Measurements from ENCODE around the gene ST6GALNAC4. TPM values are rescaled to one million over a fixed set of nuclear protein-coding genes. Genes with fewer than 3 reads are reported as not detected.

The ST6GALNAC4 gene
- total RNA-seq, 1 experiment from 2014 or later, result 13.2 TPM

DNA sequence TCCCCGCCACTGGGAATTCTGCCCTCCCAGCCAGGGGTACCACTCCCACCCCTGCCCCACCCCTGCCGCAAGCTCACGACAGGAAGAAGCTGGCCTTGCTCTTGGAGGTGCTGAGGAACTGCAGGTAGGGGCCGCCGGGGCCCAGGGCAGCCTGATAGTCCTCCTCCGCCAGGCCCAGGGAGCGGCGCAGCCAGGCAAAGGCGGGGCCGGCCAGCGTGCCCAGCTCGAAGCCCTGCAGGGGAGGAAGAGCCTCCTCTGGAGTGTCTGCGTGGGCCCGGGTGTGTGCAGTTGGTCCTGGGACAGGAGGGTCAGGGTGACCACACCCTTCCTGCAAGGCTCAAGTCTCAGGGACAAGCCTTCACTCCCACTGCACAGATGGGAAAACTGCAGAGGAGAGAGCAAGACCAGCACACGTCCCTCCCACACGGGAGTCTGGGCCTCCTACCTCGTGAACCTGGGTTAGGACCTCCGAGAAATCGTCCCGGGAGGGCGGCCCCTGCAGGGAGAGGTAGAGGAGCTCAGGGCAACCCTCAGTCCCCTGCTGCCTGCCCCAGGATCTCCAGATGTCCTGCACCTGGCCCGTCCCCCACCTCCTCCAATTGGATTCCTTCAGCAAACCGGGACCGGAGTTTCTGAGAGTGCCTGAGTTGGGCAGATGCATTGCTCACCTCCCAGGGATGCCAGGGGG lies 11.3 kb upstream of the ST6GALNAC4 start:
- Histone ChIP-seq H3K36me3 (ENCODE audit: control insufficient read depth, insufficient read depth, low read length) (no peaks in the 10 kb centered on the region), H3K4me1 (peaks cover 18% of the 10 kb centered on the region), H3K27me3 (replicated peaks; ENCODE audit: control insufficient read depth, insufficient read depth, low read length) (no peaks in the 10 kb centered on the region), H3K4me3 (ENCODE audit: low read depth, low read length) (no peak overlapping the region; the same call in 1 of the 2 replicates), H3K9me3 (no peaks in the 10 kb centered on the region)
- intact Hi-C loops (cut with micrococcal nuclease; ENCODE audit: unreplicated experiment), result no loop called here
- H3K4me3 Mint-ChIP-seq (ENCODE audit: unreplicated experiment), result peak overlapping the region; percentile 43
- DNase-seq, result no peak
- no peaks in the 10 kb centered on the region for H3K9me3 Mint-ChIP-seq (ENCODE audit: unreplicated experiment)
- ChIA-PET POLR2A (no interaction called here), CTCF (interaction anchor here (0.7 kb wide), 1 partner anchor 11 kb away, joined by 12 read pairs; the partner anchor contains the start of gene ST6GALNAC4)
- peaks cover 5% of the 10 kb centered on the region for H3K4me1 Mint-ChIP-seq (ENCODE audit: low read depth, unreplicated experiment)
- peaks cover 8% of the 10 kb centered on the region for H3K27me3 Mint-ChIP-seq (ENCODE audit: insufficient read depth, unreplicated experiment)
- peaks cover 43% of the 10 kb centered on the region for H3K36me3 Mint-ChIP-seq (ENCODE audit: insufficient read depth, unreplicated experiment)
- no peak overlapping the region for H3K27ac Mint-ChIP-seq (ENCODE audit: unreplicated experiment)
- BruUV-seq (replicated peaks), result no TSS peak
- TF ChIP-seq CTCF (IDR thresholded peaks at IDR 0.05; ENCODE audit: insufficient read depth in 1 of 2, low read depth in 1 of 2, low read length in 1 of 2, severe bottlenecking in 1 of 2, unreplicated experiment in 1 of 2), result no peak

DNA sequence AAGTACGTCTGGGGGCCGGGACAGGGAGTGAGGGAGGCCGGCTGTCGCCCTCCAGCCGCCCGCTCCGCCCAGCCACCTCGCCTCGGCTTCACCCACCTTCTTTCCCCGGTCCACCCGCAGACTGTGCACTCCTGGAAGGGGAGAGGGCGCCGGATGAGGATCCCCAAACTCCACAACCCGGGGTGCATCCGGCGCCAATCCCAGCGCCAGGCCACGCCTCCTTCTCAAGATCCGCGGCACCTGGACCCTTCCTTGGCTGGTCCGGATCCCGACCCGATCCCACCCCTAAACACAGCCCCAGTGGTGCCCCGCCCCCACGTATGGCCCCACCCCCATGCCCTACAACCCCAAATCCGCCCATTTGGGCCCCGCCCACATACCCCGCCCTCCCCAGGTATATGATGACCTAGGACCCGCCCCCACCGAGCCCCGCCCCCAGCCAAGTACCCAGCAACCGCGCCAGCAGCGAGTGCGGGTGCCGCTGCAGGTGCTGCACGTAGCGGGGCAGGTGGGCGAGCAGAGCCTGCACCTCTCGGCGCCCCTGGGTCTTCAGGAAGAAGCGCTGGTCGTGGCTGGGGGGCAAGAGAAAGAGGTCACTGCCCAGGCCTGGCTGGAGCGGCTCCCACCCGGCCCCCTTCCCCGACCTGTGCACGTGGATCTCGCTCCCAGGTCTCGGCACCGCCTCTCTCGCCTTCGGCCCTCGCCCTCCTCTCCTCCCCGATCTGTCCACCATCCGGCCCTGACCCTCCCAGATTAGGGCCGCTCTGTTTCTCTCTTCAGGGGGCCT lies 10.6 kb upstream of the ST6GALNAC4 start:
- BruUV-seq (replicated peaks), result no TSS peak
- POLR2A ChIA-PET, result no interaction called here
- peak in 1 of 2 experiments; percentile 70 for DNase-seq

GRCh38 chr9:127926906-127927200 lies 10.0 kb upstream of the ST6GALNAC4 start:
- Mint-ChIP-seq H3K4me1 (ENCODE audit: low read depth, unreplicated experiment) (no peaks in the 10 kb centered on the region), H3K4me3 (ENCODE audit: unreplicated experiment) (peak overlapping the region; percentile 43), H3K27me3 (ENCODE audit: insufficient read depth, unreplicated experiment) (peaks cover 8% of the 10 kb centered on the region), H3K9me3 (ENCODE audit: unreplicated experiment) (no peaks in the 10 kb centered on the region), H3K27ac (ENCODE audit: unreplicated experiment) (no peak overlapping the region), H3K36me3 (ENCODE audit: insufficient read depth, unreplicated experiment) (peaks cover 38% of the 10 kb centered on the region)
- H3K36me3 ChIP-seq (ENCODE audit: control insufficient read depth, insufficient read depth, low read length), result no peaks in the 10 kb centered on the region
- CTCF ChIA-PET, result interaction anchor here (1.5 kb wide), 1 partner anchor 16 kb away, joined by 4 read pairs; no protein-coding TSS in a partner anchor
- no peak for DNase-seq
- H3K4me3 ChIP-seq (ENCODE audit: low read depth, low read length), result no peak overlapping the region
- no TSS peak for BruUV-seq (replicated peaks)
- H3K27me3 ChIP-seq (replicated peaks; ENCODE audit: control insufficient read depth, insufficient read depth, low read length), result no peaks in the 10 kb centered on the region
- intact Hi-C loops (cut with micrococcal nuclease; ENCODE audit: unreplicated experiment), result no loop called here
- no peak for TF ChIP-seq CTCF (IDR thresholded peaks at IDR 0.05; ENCODE audit: insufficient read depth in 1 of 2, low read depth in 1 of 2, low read length in 1 of 2, severe bottlenecking in 1 of 2, unreplicated experiment in 1 of 2)
- H3K9me3 ChIP-seq, result no peaks in the 10 kb centered on the region
- POLR2A ChIA-PET, result no interaction called here
- peaks cover 19% of the 10 kb centered on the region for H3K4me1 ChIP-seq

More for the DNA sequence above, 10.6 kb upstream of the ST6GALNAC4 start:
- intact Hi-C loops (cut with micrococcal nuclease; ENCODE audit: unreplicated experiment), result no loop called here
- H3K36me3 ChIP-seq (ENCODE audit: control insufficient read depth, insufficient read depth, low read length), result no peaks in the 10 kb centered on the region
- TF ChIP-seq CTCF (IDR thresholded peaks at IDR 0.05; ENCODE audit: insufficient read depth in 1 of 2, low read depth in 1 of 2, low read length in 1 of 2, severe bottlenecking in 1 of 2, unreplicated experiment in 1 of 2), result no peak
- Mint-ChIP-seq H3K36me3 (ENCODE audit: insufficient read depth, unreplicated experiment) (peaks cover 38% of the 10 kb centered on the region), H3K27me3 (ENCODE audit: insufficient read depth, unreplicated experiment) (peaks cover 8% of the 10 kb centered on the region), H3K27ac (ENCODE audit: unreplicated experiment) (no peak overlapping the region), H3K4me3 (ENCODE audit: unreplicated experiment) (peak overlapping the region; percentile 43), H3K9me3 (ENCODE audit: unreplicated experiment) (no peaks in the 10 kb centered on the region), H3K4me1 (ENCODE audit: low read depth, unreplicated experiment) (no peaks in the 10 kb centered on the region)
- H3K9me3 ChIP-seq, result no peaks in the 10 kb centered on the region
- H3K27me3 ChIP-seq (replicated peaks; ENCODE audit: control insufficient read depth, insufficient read depth, low read length), result no peaks in the 10 kb centered on the region
- peak overlapping the region; percentile 31 for H3K4me3 ChIP-seq (ENCODE audit: low read depth, low read length)
- H3K4me1 ChIP-seq, result peaks cover 18% of the 10 kb centered on the region
- CTCF ChIA-PET, result no interaction called here

Data from Caco-2 (cell line).